GM12875 (cell line): ENCODE measurements around the gene OR2V1.

Experiments used
- H3K4me3 ChIP-seq: one replicate; pipeline ENCODE4 v1.5.1; 2011; ENCODE audit warnings: low read depth, low read length, control low read depth
- CTCF ChIP-seq: IDR thresholded peaks from 2 replicates; pipeline ENCODE4 v1.5.1; 2011; ENCODE audit warnings: low read depth, mild to moderate bottlenecking, control low read depth, inconsistent platforms, low read length, moderate library complexity, borderline replicate concordance; ENCODE audit not compliant: insufficient read depth

The OR2V1 gene

DNA sequence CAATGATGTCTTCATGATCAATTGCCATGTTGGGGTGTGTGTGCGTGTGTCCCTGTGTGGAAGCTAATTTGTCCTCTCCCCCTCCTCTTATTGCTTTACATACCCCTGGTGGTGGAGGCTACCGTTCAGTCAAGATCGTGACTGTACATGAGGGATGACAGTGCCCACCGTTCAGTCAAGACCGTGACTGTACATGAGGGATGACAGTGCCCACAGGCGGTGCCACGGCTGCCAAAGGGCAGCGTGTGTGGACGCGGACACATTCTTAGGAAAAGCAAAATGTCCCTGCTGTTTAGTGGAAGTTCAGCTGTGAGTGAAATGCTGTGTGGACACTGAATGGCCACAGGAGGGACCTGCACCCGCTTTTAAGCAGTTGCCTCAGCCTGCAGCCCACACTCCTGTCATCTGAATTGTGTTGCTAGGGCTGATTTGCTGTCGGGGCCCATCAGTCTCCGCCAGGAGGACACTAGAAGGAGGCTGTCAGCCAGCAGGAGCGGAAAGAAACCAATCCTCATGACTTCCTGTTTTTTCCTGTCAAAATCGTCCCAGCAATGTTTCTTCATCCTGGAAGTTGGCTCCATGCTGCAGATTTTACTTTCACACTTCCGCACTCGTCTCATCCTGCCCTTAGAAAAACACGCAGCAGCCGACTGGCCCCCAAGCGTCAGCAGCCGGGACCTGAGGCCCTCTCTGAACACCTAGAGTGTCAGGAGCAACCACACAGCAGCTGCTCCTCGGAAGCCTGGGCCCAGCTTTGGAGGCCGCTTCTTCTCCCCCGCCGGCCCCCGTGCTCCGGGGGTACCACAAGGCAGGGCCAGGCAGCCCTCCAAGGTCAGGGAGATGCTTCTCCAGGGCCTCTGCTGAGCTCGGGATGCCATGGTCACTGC, 9.1 kb downstream of the OR2V1 start:
- TF ChIP-seq CTCF: no peak
- H3K4me3 ChIP-seq: no peak overlapping the region

- no peak for TF ChIP-seq CTCF
- no peak overlapping the region for H3K4me3 ChIP-seq
Measured at GRCh38 chr5:181120761-181121160, 10.2 kb downstream of the OR2V1 start.

DNA sequence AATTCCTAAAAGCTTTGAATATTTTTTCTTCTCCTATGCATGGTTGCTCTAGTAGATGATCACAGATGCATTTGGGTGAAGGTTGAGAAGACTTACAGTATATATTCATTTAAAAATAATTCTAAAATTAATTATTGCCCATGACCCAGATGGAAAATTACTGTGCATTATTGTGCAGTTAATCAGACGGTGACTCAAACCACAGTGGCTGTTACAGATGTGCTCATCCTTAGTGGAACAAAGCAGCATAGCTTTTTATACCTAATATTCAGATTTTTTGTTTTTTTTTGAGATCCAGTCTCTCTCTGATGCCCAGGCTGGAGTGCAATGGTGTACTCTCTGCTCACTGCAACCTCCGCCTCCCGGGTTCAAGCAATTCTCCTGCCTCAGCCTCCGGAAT, 10.7 kb downstream of the OR2V1 start:
- H3K4me3 ChIP-seq: no peak overlapping the region

DNA sequence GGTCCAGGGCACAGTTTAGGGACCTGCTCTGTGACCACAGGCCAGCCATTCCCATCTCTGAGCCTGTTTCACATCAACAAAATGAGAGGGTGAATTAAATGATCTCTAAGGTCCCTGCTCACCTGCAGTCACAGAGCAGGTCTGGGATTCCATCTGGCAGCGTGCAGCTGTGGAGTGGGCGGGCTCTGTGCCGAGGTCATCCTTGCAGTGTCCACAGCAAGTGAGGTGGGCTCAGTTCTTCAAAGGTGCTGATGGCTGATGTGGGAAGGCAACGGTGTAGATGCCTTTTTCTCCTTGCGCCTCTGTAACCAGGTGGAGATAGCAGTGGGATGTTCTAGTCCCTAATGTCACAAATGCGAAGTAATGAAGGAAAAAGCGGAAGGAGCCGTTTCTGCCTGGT, 11.9 kb downstream of the OR2V1 start:
- no peak overlapping the region for H3K4me3 ChIP-seq
- TF ChIP-seq CTCF: no peak

More for the DNA sequence above, 10.7 kb downstream of the OR2V1 start:
- TF ChIP-seq CTCF: no peak

DNA sequence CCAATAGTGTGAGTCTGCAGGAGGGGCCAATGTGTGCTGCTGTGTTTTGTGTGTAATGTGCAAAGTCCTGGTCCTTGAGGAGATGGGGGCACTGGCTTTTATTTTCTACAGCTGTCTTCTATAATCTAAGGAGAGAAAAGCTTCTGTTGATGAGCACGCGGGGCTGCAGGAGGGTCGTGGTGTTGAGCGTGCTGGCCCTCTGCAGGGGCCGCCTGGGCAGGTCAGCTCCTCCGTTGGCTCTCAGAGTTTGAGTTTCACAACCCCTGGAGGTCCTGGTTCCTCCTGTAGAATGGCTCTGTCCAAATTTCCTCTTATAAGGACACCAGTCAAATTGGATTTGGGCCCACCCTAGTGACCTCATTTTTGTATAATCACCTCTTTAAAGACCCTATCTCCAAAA, 12.6 kb downstream of the OR2V1 start:
- TF ChIP-seq CTCF: no peak
- H3K4me3 ChIP-seq: no peak overlapping the region

GRCh38 chr5:181114844-181115778, 15.9 kb downstream of the OR2V1 start:
- no peak overlapping the region for H3K4me3 ChIP-seq

More at GRCh38 chr5:181114844-181115778, 15.9 kb downstream of the OR2V1 start:
- no peak for TF ChIP-seq CTCF
